Stimulated activated CD4-positive, alpha-beta T cell treated with anti-CD3 and anti-CD28 coated beads, Interleukin-4, amount 100 ng/mL, for 48 hours (primary cell): Measurements from ENCODE around the gene FBXW11.

Experiments used
- DNase-seq, 2 donors: peaks; one replicate each; pipeline ENCODE4 v3.0.0-alpha.2; 2020; ENCODE audit warnings: low read depth in 2 of 2

FBXW11 gene

GRCh38 chr5:172006321-172007174, at the start of gene FBXW11:
Gene FBXW11, minus strand, starts transcription at chr5:172006638. Its CDS starts 136 bp downstream, at chr5:172006502.
- DNase-seq = peak; percentile 90 to 96

GRCh38 chr5:172055996-172056395, 49.6 kb upstream of the FBXW11 start:
- no peak for DNase-seq

DNA sequence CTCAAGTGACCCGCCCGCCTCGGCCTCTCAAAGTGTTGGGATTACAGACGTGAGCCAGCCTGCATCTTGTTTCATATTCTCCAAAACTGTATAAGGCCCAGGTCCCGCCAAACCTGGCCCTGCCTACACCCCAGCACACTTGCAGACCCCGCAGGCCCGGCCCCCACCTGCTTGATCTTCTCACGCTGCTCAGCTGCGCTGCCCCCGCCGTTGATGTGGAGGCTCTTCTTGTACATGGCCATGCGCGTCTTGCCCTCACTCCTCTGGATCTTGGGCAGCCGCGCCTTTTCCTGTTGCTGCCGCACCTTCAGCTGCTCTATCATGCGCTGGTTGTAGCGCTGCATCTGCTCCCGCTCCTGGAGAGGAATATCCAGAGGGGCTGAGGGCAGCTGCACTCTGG, 49.0 kb upstream of the FBXW11 start:
- DNase-seq = no peak

DNA sequence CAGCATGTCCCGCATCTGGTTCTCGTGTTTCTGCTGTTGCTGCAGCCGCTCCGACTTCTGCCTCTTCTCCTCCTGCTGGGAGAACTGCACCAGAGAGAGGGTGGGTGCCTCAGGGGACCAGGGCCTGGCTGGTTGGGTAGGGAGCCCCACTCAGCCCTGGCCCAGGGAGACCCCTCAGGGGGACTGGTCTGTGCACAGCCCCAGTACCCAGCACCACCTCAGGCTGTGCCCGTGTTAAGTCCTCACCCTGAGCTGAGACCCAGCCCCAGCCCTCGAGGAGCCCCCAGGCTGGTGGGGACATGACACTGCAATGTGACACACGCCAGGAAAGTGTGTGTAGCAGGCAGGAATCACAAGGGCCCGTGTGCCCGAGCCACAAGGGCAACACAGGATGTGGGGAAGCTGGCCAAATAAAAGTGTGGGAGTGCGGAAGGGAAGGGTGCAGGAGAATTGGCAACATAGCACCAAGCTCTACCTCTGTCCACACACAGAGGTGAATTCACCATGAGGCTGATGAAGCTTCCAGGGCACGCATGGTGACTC, 48.2 kb upstream of the FBXW11 start:
- DNase-seq = no peak

DNA sequence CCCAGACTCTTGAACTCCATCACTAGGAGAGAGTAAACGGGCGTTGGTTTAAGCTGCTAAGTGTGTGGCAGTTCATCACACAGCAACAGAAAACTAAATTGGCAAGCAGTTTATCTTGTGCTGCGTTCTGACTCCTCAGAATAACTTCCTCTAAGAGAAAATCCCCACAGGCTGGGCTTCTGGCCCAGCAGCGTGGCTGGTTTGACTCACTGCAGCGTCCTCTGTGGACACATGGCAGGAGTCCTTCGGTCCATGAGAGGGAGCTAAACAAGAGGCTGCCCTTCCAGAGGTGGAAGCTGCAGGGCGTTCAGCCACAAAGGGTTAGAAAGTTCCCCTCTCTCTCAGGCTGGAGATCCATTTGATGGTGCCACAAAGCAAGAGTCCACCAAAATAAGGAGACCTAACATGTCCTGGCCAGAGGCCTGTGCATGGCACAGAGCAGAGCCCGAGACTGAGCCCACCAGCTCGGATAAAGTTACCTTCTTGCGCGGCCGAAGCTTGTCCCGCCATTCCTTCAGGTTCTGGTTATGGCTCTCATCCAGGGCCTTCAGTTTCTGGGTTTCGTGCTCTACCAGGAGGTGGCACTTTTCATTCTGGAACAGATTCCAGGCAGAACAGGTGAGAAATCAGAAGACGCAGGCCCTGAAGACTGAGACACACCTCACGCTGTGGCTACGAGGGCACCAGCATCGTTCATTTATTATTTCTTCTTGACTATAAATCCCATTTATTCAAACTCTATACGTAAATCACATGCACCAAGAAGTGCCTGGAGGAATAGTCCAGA, 46.2 kb upstream of the FBXW11 start:
- no peak for DNase-seq

DNA sequence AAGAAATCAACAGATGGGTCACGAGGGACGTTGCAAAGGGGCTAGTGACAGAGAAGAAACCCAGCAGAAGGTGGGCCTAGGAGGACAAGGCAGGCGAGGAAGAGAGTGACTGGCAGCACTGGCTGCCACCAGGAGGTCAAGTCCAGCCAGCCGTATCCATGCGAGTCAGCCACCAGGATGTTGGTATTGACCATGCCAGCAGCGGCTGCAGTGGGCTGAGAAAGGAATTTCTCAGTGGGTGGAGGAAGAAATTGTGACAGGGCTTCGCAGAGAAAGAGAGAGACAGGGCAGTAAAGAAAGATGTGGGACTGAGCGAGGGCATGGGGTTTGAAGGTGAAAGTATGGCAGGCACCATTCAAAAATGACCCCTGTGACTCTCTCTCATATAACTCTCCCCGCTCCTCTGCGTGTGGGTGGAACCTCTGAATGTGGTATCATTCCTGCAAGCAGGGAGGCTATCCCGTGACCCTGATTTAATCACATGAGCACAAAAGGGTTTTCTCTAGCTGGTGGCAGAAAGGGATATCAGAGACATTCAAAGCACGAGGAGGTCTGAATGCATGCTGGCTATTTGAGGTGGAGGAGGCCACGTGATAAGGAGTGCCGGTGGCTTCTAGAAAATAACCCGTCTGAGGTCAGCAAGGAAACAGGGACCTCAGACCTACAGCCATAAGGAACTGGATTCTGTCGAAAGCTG, 45.4 kb upstream of the FBXW11 start:
- DNase-seq = no peak

GRCh38 chr5:172050080-172050479, 43.6 kb upstream of the FBXW11 start:
- no peak for DNase-seq

DNA sequence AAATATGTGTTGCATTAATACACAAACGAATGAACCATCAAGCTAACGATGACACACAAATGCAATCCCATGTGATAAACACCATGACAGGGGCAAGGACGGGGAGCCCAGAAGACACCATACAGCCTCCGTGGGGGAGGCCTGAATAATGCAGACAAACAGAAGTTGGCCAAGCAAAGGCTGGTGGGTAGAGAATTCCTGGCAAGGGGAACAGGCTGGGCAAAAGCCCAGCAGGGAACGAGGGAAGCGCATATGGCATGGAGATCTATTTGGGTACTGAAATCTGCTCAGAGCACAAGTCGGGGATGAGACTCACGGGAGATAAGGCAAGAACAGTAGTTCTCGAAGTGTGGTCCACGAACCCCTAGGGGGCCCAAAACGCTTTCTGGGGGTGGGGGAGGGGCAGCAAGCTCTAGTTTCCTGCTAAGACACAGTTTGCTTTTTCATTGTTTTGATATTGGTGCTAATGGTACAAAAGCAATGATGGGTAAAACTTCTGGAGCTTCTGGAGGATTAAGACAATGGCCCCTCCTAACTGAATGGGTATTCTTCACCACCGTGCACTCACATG, 42.9 kb upstream of the FBXW11 start:
- DNase-seq = no peak

DNA sequence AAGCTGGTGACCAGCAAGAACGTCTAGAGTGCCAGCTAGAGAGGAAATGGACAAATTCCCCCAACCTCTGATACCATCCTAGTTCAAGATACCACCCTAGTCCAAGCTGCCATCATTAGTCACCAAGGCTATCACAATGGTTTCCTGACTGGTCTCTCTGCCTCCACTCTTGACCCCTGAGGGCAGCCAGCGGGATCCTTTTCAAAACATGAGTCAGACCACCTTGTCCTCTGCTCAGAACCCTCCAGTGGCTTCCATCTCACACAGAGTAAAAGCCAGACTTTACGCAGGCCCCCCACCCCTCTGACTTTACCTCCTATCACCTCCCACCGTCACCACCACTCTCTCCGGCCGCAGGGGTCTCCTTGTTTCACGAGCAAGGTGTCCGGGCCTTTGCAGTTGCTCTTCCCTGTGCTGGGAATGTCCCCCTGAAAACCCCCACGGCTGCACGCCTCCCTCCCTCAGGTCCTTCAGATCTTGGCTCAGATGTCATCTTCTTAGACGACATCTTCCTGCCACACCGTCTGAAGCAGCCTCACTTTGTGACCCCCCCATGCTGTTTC, 42.2 kb upstream of the FBXW11 start:
- no peak for DNase-seq

DNA sequence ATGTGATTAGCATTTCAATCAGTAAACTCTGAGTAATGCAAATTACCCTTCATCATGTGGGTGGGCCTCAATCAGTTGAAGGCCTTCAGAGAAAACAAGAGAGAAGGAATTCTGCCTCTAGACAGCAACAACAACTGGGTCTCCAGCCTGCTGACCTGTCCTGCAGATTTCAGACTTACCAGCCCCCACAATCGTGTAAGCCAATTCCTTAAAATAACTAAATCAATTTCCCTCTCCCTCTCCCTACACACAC, 41.7 kb upstream of the FBXW11 start:
- no peak for DNase-seq

- no peak for DNase-seq
These were observed 40.2 kb upstream of the FBXW11 start for GRCh38 chr5:172046593-172046992.

- no peak for DNase-seq
These were observed 38.8 kb upstream of the FBXW11 start for GRCh38 chr5:172045315-172045632.

- no peak for DNase-seq
These were observed 38.3 kb upstream of the FBXW11 start for GRCh38 chr5:172044631-172045314.

GRCh38 chr5:172043865-172044264, 37.4 kb upstream of the FBXW11 start:
- DNase-seq = no peak

- no peak for DNase-seq
These were observed 35.7 kb upstream of the FBXW11 start for GRCh38 chr5:172042183-172042582.

GRCh38 chr5:172038167-172038566, 31.7 kb upstream of the FBXW11 start:
- no peak for DNase-seq

DNA sequence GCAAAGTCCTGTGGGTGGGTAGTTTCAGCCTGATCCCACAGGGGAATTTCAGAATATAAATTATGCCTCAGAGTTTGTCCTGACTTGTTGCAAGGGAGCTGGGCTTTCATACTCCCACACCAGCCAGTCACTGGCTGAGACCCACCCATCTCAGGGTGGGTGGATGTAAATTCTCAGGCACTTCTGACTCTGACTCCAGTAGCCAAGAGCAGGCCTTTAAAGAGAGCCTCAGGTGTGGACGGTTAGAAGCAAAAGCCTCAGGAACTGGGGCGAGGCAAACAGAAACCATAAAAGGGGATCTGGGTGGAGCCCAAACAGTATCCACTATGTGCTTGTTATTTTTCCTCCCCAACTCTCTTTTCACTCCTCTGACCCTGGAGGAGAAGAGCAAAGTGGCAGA, 28.6 kb upstream of the FBXW11 start:
- DNase-seq = peak in 1 of 2 donors; percentile 7

GRCh38 chr5:172031894-172032461, 25.5 kb upstream of the FBXW11 start:
- DNase-seq = no peak

- no peak for DNase-seq
These were observed 23.4 kb upstream of the FBXW11 start for GRCh38 chr5:172029876-172030275.

- DNase-seq = no peak
These were observed 21.7 kb upstream of the FBXW11 start for GRCh38 chr5:172028167-172028566.
